Jurkat, Clone E6-1 (cell line): ENCODE measurements around the gene BASP1.
"Not testable (repeated sequence)": the region's sequence is repeated elsewhere in the genome, so short reads cannot be mapped to it uniquely, and the experiment has no call there.

ENCODE experiments used
- DNase-seq: peaks from one replicate; pipeline ENCODE4 v3.0.0-alpha.2; 2011; ENCODE audit warnings: low read depth, low spot score
- H3K4me3 ChIP-seq: 2 replicates; pipeline ENCODE4 v1.5.1; 2011; ENCODE audit warnings: mild to moderate bottlenecking, low read length, control low read depth, moderate library complexity

BASP1 gene

DNA sequence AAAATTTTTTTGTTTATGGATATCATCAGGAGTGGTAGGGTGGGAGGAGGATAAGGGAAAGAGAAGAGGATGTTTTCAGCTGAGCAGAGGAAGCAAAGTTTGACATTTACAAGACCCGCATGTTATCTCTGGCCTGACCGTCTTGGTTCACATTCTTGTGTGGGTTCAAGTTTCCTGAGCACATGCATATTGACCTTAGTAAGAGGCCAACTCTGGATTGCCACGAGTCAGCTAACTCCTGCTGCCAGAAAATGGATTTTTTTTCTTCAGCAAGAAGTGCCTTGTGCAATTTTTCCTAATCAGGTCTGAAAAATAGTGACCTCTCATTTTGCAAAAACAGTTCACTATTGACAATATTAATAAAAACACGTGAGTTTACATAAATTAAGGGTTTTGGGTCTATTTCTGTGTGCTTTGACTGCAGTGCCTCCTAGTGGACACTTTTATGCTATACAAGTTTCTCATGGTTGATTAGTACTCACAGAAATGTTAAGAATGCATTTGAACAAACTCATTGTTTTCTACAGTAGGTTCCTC, 27.1 kb upstream of the BASP1 start:
- H3K4me3 ChIP-seq, result no peak overlapping the region
- peak; percentile 38 for DNase-seq

DNA sequence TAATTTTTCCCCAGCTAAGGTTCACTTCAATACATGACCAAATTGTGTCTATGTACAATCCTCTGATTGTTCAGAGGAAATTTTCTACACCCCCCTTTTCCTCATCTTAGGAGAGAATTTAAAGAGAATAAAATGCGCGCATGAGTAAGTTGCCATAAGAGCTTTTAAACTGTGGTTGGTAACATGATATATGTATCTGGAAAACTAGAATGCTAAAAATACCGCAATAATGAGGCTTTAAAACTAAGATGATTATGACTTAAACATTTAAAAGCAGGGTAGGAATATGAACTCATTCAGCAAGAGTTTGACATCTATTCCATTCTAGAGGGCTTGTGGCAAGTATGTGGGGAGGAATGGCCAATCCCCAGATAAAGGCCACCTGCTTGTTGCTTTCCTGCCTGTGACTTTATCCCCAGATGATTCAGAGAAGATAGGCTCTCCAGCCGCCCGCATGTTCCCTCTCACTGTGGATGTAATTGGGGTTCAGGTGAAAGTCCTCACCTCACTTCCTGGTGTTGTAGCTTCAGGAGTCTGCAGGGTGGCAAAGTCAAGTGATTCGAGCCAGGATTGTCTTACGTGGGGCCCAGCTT, 26.5 kb upstream of the BASP1 start:
- H3K4me3 ChIP-seq, result no peak overlapping the region
- DNase-seq, result no peak

DNA sequence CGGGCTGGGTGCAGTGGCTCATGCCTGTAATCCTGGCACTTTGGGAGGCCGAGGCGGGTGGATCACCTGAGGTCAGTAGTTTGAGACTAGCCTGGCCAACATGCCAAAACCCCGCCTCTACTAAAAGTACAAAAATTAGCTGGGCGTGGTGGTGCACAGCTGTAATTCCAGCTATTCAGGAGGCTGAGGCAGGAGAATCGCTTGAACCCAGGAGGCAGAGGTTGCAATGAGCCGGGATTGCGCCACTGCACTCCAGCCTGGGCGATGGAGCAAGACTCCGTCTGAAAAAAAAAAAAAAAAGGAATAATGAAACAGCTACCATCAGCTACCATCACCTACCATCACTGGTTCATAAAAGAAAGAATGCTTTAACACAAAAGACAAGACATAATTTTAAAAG, 25.9 kb upstream of the BASP1 start:
- not testable (repeated sequence) for H3K4me3 ChIP-seq, DNase-seq

DNA sequence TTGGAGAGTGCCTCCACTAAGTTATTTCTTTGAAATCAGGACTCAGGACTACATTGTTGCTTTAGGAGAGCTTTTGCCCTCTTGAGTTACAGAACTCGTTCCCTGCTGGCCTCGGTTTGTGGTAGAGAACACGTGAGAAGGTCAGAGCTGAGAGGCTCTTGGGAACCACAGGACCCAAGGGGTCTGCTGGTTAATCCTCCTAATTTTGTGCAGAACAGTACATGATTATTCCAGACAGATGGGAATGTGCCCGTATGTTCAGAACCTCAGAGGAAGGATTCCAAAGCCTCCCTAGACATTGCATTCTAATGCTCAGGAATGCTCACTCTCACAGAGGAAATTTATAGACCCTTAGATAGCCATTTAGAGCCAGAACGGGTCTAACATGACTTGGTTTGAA, 25.2 kb upstream of the BASP1 start:
- DNase-seq, result no peak
- no peak overlapping the region for H3K4me3 ChIP-seq

DNA sequence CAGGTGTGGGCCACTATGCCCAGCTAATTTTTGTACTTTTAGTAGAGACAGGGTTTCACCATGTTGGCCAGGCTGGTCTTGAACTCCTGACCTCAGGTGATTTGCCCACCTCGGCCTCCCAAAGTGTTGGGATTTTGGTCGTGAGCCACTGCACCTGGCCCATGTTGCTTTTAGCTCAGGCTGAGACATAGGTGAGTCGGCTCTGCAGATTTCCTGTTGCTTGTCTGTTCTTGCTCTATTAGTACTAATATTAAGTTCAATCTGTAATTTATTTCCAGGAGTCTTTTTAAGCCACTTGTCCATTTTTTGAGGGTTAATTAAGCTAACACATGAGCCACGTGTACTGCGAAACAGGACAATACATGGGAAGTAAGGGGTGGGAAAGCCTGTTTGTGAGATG, 21.4 kb upstream of the BASP1 start:
- no peak for DNase-seq
- H3K4me3 ChIP-seq, result no peak overlapping the region

DNA sequence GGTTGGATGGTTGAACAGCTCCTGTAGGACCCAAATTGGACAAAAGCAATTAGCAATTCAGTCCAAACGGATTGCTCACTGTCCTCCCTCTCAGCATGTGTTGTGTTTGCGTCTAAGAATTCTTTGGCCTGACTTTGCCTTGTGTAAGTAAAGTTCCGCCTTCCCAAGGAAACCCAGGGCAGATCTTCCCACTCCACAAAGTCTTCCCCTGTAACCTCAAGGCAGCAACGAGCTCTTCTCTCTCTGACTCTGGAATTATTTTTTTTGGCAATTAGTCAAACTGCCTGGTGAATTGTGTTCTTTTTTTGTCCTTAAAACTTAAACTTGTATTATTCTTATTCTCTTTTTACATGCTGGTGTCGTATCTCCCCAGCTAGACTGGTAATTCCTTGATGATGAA, 20.7 kb upstream of the BASP1 start:
- no peak for DNase-seq

DNA sequence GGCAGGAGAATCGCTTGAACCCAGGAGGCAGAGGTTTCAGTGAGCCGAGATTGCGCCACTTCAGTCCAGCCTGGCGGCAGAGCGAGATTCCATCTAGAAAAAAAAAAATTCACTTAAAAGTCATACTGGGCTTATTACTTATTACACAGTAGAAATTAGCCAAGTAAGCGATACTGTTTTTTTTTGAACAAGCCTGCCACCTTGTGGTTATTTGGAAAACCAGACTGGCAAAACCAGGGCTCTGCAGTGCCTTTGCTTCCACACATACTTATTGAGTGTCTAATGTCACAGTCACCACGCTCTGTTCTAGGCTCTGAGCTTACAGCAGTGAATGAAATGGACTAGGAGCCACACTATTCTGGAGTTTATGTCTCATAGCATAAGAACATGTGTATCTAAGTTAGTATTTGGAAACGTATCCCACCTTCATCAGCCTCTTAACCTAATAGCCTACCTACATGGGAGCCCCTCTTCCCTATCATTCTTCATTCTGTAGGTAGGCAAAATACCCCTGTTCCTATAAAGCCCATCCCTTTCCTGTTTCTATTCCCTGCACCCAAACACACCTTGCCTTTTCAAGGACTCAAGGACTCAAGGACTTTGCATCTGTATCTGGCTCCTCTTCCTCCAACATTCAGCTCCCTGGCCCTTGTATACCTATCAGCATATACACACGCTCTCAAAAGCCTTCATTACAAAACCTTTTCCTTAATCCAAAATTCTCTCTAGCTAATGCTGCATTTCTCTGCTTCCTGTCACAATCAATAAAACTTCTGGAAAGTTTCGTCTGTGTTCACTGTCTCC, 13.9 kb upstream of the BASP1 start:
- H3K4me3 ChIP-seq, result no peak overlapping the region
- peak; percentile 57 for DNase-seq

More for the DNA sequence above, 20.7 kb upstream of the BASP1 start:
- H3K4me3 ChIP-seq, result no peak overlapping the region

DNA sequence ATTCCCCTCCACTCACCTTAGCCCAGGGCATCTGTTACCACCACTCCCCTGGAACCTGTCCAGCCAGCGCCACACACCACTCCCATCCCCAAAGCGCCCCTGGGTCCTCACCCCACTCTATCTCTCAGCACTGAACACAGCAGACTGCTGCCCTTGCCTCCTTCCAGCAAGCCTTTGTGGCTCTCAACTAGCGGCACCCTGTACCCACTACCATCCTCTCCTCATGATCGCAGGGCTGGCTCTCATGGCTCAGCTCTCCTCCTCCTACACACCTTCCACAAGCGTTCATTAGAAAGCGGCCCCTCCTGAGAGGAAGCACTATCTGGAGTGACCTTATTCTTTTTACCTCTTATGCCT, 13.3 kb upstream of the BASP1 start:
- no peak for DNase-seq
- no peak overlapping the region for H3K4me3 ChIP-seq

DNA sequence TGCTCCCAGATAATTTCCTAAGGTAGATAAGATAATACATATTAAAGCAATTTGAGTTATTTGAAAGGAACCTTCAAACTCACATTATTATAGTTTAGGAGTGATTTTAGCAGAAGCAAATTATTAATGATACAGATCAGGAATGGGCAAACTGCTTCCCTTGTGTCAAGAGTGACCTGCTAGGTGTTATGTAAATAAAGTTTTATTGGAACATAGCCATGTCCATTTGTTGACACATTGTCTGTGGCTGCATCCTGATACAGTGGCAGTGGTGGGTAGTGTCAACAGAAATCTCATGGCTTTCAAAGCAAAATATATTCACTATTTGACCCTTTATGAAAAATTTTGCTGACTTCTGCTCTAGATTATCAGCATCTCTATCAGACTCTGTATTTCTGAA, 11.4 kb upstream of the BASP1 start:
- H3K4me3 ChIP-seq, result no peak overlapping the region
- no peak for DNase-seq

DNA sequence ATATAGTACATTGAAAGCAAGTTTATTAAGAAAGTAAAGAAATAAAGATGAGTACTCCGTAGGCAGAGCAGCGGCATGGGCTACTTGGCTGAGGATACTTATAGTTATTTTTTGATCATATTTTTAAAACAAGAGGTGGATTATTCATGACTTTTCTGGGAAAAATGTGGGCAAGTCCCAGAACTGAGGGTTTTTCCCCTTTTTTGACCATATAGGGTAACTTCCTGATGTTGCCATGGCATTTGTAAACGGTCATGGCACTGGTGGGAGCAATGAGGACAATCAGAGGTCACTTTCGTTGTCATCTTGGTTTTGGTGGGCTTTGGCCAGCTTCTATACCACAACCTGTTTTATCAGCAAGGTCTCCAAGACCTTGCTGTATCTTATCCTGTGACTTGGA, 5.2 kb upstream of the BASP1 start:
- H3K4me3 ChIP-seq, result no peak overlapping the region
- no peak for DNase-seq

DNA sequence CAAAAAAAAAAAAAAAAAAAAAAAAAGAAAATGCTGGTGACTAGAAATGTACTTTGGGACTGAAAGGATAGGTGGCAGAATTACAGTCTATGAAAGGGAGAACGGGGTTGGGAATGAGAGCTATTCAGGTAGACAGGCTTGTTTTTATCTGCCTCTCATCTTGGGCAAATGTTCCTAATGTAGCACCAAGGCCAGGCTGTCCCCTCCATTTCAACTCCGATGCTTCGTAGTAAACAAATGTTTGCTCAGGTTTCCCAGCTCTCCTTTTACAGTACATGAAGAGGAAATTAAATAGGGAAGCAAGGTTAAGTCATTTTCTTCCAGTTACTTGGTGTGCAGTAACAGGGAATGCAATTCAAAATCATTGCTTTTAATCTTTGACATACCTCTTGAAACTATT, 4.4 kb upstream of the BASP1 start:
- no peak for DNase-seq
- no peak overlapping the region for H3K4me3 ChIP-seq

DNA sequence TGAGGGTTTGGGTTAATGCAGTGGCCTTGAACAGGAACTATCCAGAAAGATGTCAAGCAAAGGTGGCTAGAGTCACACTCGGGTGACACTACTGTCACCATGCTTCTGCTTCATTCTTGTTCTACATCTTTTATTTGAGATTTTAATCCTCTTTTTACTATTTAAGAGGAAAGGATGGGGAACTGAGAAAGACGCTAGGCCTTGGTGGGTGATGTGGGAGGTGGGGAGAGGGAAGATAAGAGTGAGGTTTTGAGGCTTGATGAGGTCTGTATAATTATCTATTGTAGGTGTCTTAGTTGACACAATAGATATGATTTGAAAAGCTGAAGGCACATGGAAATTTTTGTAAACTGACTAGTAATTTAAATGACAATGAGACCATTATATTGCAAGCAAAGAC, 3.5 kb upstream of the BASP1 start:
- no peak for DNase-seq
- H3K4me3 ChIP-seq, result no peak overlapping the region

DNA sequence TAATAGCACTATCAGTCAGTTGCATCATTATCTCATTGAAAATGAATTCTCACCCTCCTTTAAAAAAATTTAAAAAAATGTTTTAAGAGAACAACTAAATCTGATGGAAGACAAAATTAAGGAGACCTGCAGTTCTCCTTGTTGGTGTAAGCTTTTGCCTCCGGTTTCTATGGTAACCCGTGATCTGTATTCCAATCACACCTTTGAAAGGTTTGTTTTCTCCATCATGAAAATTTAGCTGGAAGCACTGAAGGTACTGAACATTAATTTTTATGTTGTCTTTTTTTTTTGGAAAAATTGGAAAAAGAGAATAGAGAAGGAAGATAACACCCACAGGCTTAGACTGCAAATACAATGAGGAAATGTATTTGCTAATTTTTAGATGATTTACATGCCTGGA, 2.5 kb upstream of the BASP1 start:
- no peak overlapping the region for H3K4me3 ChIP-seq

DNA sequence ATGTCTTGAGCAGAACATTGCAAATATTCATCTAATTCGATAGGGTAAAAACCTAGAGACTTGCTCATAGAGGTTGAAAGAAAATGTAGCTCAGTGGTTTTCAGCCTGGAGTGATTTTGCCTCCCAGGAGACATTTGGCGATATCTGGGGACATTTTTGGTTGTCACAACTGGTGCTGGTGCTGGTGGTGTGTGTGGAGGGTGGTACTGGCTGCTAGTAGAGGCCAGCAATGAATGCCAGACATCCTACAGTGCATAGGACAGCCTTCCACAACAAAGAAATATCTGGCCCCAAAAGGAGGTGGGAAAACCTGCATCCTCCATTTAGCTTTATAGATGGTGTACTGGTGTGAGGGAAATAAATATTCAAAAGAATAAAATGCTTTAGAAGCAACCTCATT, 2.1 kb upstream of the BASP1 start:
- no peak for DNase-seq
- no peak overlapping the region for H3K4me3 ChIP-seq

More for the DNA sequence above, 2.5 kb upstream of the BASP1 start:
- no peak for DNase-seq

DNA sequence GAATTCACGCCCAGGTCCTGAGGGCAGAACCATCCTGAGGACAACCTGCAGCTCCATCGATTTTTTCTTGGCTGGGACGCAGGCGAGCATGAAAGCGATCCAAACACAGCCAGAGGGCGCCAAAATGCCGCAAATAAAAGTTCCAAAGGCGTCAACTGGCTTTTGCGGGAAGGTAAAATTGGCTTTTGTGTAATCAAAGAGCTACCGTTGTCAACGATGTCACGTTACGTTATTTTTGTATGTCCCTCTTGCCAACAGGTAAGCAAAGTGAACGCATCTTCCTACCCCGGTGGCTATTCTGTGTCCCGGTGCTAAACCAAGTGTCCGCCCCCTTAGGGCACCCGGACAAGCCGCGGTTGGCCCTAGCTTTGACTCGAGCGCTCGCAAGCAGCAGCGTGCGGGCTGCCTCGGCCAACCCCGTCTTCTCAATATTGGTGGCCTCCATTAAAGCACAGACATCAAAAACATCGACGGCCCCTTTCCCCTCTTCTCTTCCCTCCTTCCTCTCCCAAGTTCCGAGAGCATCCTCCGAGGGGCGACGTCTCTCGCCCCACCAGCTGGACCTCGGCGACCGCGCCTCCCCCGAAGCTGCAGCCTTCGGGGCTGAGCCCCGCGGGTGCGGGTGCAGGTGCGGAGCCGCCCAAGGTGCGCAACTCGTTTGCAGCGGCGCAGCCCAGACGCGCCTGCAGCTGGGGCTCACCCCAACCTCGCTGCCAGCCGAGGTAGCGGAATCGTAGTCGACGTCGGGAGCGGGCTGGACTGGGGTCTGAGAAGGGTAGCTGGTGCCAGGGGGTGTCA, 1.1 kb upstream of the BASP1 start:
- peak; percentile 52 for DNase-seq
- H3K4me3 ChIP-seq, result no peak overlapping the region

DNA sequence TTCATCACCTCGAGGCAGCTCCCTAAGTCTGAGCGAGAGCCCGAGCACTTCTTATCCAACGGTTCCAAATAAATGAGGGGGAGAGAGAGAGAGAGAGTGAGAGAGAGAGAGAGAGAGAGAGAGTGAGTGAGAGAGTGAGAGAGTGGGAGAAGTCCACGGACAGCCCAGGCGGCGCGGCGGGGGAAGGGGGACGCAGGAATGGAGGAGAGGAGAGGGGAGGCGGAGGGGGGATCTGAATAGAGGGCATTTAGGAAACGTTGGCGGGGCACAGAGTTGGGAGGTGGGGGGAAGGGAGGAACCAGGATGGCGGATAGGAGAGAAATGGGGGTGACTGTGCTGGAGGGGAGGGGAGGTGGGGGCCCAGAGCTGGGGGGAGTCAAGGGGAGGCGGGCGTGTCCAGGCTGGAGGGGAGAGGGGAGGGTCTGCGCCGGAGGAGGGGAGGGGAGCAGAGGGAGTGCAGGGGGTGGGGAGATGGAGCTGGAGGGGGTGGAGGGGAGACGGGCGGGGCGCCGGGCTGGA, 398 bp upstream of the BASP1 start:
- no peak overlapping the region for H3K4me3 ChIP-seq

DNA sequence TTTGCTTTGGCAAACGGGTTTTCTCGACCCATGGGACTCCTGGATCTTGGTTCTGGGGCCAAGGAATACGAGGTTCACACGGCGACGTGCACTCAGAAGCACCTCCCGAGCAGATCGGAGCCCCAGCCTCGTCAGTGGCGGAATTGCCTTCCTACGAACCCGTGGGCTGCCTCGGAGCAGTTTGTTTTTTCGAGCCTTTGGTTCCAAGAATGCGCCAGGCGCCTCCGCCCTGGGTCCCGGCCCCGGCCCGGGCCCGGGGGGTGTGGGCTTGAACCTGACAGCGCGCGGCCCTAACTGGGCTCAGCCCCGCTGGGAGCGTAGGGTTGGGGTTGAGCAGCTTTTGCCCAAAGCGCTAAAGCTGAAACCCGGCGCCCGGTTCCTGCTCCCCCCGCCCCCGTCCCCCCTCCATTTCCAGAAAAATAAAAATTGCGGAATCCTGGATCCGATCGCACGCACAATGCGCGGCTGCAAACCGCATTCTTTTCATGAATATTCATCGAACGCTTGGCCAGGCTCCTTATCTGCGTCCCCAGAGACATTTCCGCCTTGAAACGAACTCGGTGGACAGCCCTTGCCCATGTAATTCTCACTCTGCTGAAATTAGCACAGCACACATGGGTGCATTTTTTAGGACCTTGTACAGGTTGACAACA, 1.0 kb downstream of the BASP1 start:
- H3K4me3 ChIP-seq, result no peak overlapping the region
- DNase-seq, result no peak

More for the DNA sequence above, 398 bp upstream of the BASP1 start:
- DNase-seq, result no peak

DNA sequence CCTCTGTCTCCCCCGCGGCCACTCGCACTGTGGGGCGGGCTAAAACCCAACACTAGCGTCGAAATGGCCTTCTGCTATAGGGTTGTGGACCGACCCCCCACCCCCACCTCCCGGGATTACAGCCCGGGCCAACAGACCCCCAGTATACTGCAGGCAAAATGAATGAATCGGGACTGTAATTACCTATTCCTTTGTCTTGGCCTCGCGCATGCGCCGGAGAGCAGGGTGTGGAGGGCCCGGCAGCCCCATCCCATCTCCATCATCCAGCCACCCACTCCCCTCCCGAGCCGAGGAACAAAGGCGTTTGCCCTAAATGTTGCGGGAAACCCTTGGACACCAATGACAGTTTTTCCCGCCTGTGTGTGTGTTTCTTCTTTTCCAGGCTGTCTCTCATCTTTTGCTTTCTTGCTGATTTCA, 1.6 kb downstream of the BASP1 start:
- no peak for DNase-seq

DNA sequence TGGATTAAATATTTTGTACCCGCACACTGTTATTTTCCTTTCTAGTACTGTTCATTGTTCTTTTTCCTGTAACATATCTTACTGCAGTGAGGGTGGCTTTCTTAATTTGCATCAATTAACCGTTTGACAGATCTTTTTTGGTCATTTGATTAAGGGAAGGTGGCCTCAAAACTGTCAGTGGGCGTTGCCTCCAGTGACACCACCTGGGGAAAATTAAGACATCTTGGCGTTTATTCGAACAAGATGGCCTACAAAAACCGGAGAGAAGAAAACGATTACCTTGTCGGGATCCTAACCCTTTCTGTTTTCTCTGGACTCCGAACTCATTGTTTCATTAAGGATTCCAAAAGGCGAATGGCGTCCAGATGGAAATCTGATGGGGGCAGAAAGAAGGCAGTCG, 2.0 kb downstream of the BASP1 start:
- H3K4me3 ChIP-seq, result no peak overlapping the region
- DNase-seq, result no peak

More for the DNA sequence above, 1.6 kb downstream of the BASP1 start:
- H3K4me3 ChIP-seq, result no peak overlapping the region
